DND-41 (cell line): Measurements from ENCODE around the gene PIAS1.

Source experiments
- ATAC-seq: fragments of 200-7000 bp; cut with Tn5 transposase; 3 replicates; pipeline ENCODE4 v1.9.1; 2021; ENCODE audit warnings: low read depth; ENCODE audit not compliant: insufficient read depth
- DNase-seq: peaks from one replicate; pipeline ENCODE4 v3.0.0-alpha.2; 2020
- H2AFZ ChIP-seq: 2 replicates; pipeline ENCODE4 v1.6.0; 2012; ENCODE audit warnings: low read depth, low read length
- H3K27ac ChIP-seq: 2 replicates; pipeline ENCODE4 v1.5.1; 2012; ENCODE audit warnings: low read length, inconsistent platforms
- H3K27me3 ChIP-seq: fragments of 200-600 bp; sonication (generic); 2 replicates; pipeline ENCODE4 v1.6.0; 2012; ENCODE audit warnings: low read length, mild to moderate bottlenecking, inconsistent platforms; ENCODE audit not compliant: insufficient read depth, poor library complexity
- H3K36me3 ChIP-seq: 2 replicates; pipeline ENCODE4 v1.5.1; 2012; ENCODE audit warnings: low read length, inconsistent platforms; ENCODE audit not compliant: insufficient read depth
- H3K4me1 ChIP-seq: 2 replicates; pipeline ENCODE4 v1.5.1; 2012; ENCODE audit warnings: mild to moderate bottlenecking, low read length; ENCODE audit not compliant: insufficient read depth
- H3K4me2 ChIP-seq: 2 replicates; pipeline ENCODE4 v1.6.0; 2012; ENCODE audit warnings: mild to moderate bottlenecking, moderate library complexity, low read length, inconsistent platforms; ENCODE audit not compliant: insufficient read depth
- H3K4me3 ChIP-seq, 2 experiments: fragments of 200-600 bp in 1 of 2; shearing (Covaris generic) in 1 of 2; 2 replicates each; pipeline ENCODE4 v1.5.1; 2012 to 2016; ENCODE audit warnings: inconsistent platforms in 2 of 2, low read length in 2 of 2, mild to moderate bottlenecking in 2 of 2, low read depth in 1 of 2, moderate library complexity in 1 of 2
- H3K79me2 ChIP-seq: 2 replicates; pipeline ENCODE4 v1.6.0; 2012; ENCODE audit warnings: low read length, inconsistent platforms; ENCODE audit not compliant: insufficient read depth
- H3K9ac ChIP-seq: 2 replicates; pipeline ENCODE4 v1.6.0; 2012; ENCODE audit warnings: low read depth, mild to moderate bottlenecking, inconsistent platforms, low read length, moderate library complexity
- H3K9me3 ChIP-seq: 2 replicates; pipeline ENCODE4 v1.5.1; 2012; ENCODE audit warnings: low read length, moderate library complexity, mild to moderate bottlenecking, inconsistent platforms; ENCODE audit not compliant: insufficient read depth, severe bottlenecking
- H4K20me1 ChIP-seq: 2 replicates; pipeline ENCODE4 v1.6.0; 2012; ENCODE audit warnings: low read length; ENCODE audit not compliant: insufficient read depth
- EZH2 ChIP-seq: IDR thresholded peaks from 3 replicates; pipeline ENCODE4 v1.6.1; 2012; ENCODE audit warnings: borderline replicate concordance, low read depth, mild to moderate bottlenecking, moderate library complexity, low read length, inconsistent platforms; ENCODE audit not compliant: severe bottlenecking
- TF ChIP-seq, protein P1 (sequence below): IDR thresholded peaks from 2 replicates; pipeline ENCODE4 v1.5.1; 2012; ENCODE audit warnings: borderline replicate concordance, low read length, moderate library complexity, mild to moderate bottlenecking; ENCODE audit not compliant: poor library complexity, severe bottlenecking; ENCODE audit errors: extremely low read depth

The PIAS1 gene

DNA sequence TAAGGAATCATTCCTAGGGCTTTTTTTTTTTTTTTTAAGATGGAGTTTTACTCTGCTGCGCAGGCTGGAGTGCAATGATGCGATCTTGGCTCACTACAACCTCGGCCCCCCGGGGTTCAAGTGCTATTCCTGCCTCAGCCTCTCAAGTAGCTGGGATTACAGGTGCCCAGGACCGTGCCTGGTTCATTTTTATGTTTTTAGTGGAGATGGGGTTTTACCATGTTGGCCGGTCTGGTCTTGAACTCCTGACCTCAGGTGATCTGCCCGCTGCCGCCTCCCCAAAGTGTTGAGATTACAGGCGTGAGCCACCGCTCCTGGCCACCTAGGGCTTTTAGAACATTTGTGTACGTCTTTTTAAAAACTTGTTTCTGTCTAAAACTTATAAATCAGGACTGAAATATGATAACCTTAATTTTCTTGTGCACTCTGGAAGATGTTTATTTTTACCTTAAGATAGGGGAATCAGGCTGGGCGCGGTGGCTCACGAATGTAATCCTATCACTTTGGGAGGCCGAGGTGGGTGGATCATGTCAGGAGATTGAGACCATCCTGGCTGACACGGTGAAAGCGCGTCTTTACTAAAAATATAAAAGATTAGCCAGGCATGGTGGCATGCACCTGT is 21.8 kb downstream of the PIAS1 start:
- no peak for TF ChIP-seq EZH2
- TF ChIP-seq, protein P1, sequence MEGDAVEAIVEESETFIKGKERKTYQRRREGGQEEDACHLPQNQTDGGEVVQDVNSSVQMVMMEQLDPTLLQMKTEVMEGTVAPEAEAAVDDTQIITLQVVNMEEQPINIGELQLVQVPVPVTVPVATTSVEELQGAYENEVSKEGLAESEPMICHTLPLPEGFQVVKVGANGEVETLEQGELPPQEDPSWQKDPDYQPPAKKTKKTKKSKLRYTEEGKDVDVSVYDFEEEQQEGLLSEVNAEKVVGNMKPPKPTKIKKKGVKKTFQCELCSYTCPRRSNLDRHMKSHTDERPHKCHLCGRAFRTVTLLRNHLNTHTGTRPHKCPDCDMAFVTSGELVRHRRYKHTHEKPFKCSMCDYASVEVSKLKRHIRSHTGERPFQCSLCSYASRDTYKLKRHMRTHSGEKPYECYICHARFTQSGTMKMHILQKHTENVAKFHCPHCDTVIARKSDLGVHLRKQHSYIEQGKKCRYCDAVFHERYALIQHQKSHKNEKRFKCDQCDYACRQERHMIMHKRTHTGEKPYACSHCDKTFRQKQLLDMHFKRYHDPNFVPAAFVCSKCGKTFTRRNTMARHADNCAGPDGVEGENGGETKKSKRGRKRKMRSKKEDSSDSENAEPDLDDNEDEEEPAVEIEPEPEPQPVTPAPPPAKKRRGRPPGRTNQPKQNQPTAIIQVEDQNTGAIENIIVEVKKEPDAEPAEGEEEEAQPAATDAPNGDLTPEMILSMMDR, result no peak
- Histone ChIP-seq H3K9me3 (no peaks in the 10 kb centered on the region), H3K9ac (no peak overlapping the region), H3K36me3 (no peaks in the 10 kb centered on the region), H3K4me2 (no peak overlapping the region), H3K4me3 (no peak overlapping the region), H4K20me1 (peaks cover 66% of the 10 kb centered on the region), H2AFZ (no peak overlapping the region), H3K79me2 (peaks cover 95% of the 10 kb centered on the region), H3K27ac (no peak overlapping the region), H3K4me1 (no peaks in the 10 kb centered on the region), H3K27me3 (no peaks in the 10 kb centered on the region)
- ATAC-seq, result no peak
- DNase-seq, result no peak

DNA sequence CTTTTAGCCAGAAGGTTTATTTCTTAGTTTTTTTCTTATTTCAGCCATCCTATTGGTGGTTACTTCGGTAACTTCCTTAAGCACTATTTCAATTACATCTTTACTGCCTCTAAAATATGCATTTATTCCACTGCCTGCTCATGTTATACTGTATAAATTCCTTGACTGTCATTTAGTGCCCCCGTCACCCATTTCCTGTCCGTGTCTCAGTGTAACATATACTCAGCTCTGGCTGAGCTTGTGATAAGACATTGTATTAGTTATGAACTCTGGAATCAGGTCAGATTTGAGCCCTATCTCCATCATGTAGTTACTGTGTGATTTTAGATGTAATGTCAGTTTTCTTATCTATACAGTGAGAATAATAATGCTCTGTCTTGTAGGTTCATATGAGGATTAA is 24.2 kb downstream of the PIAS1 start:
- Histone ChIP-seq H3K4me3 (no peak overlapping the region), H3K36me3 (no peaks in the 10 kb centered on the region), H3K4me1 (no peaks in the 10 kb centered on the region), H3K9ac (no peak overlapping the region), H3K9me3 (no peaks in the 10 kb centered on the region), H3K27me3 (no peaks in the 10 kb centered on the region), H3K4me2 (no peak overlapping the region), H3K27ac (no peak overlapping the region), H4K20me1 (peaks cover 72% of the 10 kb centered on the region), H2AFZ (no peak overlapping the region), H3K79me2 (peaks cover 100% of the 10 kb centered on the region)
- TF ChIP-seq, protein P1, result no peak
- TF ChIP-seq EZH2, result no peak
- DNase-seq (no peak), ATAC-seq (no peak)

DNA sequence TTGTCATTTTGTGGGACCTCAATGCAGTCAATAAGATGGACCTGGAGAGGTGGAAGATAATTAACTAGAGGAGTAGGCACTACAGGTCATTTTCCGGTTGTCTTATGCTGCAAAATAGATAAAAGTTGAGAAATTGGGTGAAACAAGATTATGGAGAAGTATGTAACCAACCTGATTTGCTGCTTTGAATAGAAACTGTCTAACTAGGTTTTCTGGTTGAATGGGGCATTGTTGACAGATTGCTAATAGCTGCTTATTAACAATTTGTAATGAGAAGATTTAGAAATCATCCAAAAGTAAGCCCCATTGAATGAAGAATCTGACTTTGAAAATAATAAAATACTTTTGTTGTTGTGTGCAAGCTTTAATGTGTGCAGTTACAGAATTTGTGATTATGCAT is 26.2 kb downstream of the PIAS1 start:
- no peak for TF ChIP-seq EZH2
- H3K79me2 ChIP-seq, result peaks cover 100% of the 10 kb centered on the region

DNA sequence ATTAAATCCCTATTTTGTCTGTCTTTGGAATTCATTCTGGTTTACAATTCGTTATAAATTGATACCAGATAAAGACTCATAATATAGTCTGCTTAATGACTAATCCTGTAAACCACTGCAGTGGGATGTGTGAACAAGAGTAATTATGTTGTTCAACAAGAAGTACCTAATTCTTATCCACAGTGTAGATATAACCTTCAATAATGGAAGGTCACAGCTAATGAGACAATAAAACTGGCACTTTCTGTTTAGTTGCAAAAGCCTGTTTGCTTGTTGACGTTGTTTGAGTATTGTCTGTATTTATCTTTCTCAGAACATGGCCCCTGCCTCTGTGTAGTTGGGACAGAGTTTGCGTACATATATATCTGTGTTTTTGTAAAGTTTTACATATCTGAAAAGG is 26.7 kb downstream of the PIAS1 start:
- Histone ChIP-seq H4K20me1 (peaks cover 83% of the 10 kb centered on the region), H3K4me3 (no peak overlapping the region), H2AFZ (no peak overlapping the region), H3K4me1 (no peaks in the 10 kb centered on the region), H3K4me2 (no peak overlapping the region), H3K79me2 (peaks cover 100% of the 10 kb centered on the region), H3K9ac (no peak overlapping the region), H3K36me3 (no peaks in the 10 kb centered on the region), H3K9me3 (no peaks in the 10 kb centered on the region), H3K27ac (no peak overlapping the region), H3K27me3 (no peaks in the 10 kb centered on the region)
- ATAC-seq, result no peak
- DNase-seq, result no peak
- no peak for TF ChIP-seq EZH2
- TF ChIP-seq, protein P1, result no peak

More for the DNA sequence above, 26.2 kb downstream of the PIAS1 start:
- Histone ChIP-seq H3K4me2 (no peak overlapping the region), H4K20me1 (peaks cover 82% of the 10 kb centered on the region), H3K4me3 (no peak overlapping the region), H2AFZ (no peak overlapping the region), H3K9me3 (no peaks in the 10 kb centered on the region), H3K27ac (no peak overlapping the region), H3K4me1 (no peaks in the 10 kb centered on the region), H3K36me3 (no peaks in the 10 kb centered on the region), H3K27me3 (no peaks in the 10 kb centered on the region), H3K9ac (no peak overlapping the region)
- ATAC-seq (no peak), DNase-seq (no peak)
